SK-N-SH (cell line): ENCODE measurements around the gene RRAD. TPM values are rescaled to one million over a fixed set of nuclear protein-coding genes. Genes with fewer than 3 reads are reported as not detected.

Experiments
- CTCF ChIA-PET: fragments of 300-600, 350-600 bp; formaldehyde crosslinking; extraction: SDS; loops from one replicate; lab custom pipeline; 2021; lab: Yijun Ruan, JAX
- POLR2A ChIA-PET: fragments of 350-600 bp; sonication (Branson Sonifier 250); formaldehyde crosslinking; extraction: SDS; loops from one replicate; lab custom pipeline; 2020; ENCODE audit warnings: antibody characterized with exemption, inconsistent platforms; lab: Yijun Ruan, JAX
- DNase-seq: peaks from one replicate; pipeline ENCODE4 v3.0.0; 2012
- H2AFZ ChIP-seq: fragments of 200-600 bp; sonication (generic); 2 replicates; pipeline ENCODE4 v1.8.1; 2016; ENCODE audit warnings: antibody characterized with exemption, mild to moderate bottlenecking, low read depth
- H3F3A ChIP-seq: fragments of 200-600 bp; sonication (generic); replicated peaks from 2 replicates; pipeline ENCODE3; 2016; ENCODE audit warnings: antibody characterized with exemption, mild to moderate bottlenecking; ENCODE audit not compliant: insufficient read depth
- H3K27ac ChIP-seq, 2 experiments: fragments of 200-500 bp in 1 of 2; fragments of 200-600 bp in 1 of 2; sonication (Bioruptor generic) in 1 of 2; sonication (generic), shearing (Covaris generic) in 1 of 2; 2 replicates each; pipeline versions ENCODE4 v1.5.1 to v1.6.1; 2014 to 2016; ENCODE audit warnings: low read depth in 2 of 2, inconsistent platforms in 1 of 2, low read length in 1 of 2, mild to moderate bottlenecking in 1 of 2, mixed read lengths in 1 of 2
- H3K27me3 ChIP-seq: fragments of 200-600 bp; sonication (generic), shearing (Covaris generic); 2 replicates; pipeline ENCODE4 v1.6.1; 2016; ENCODE audit warnings: mixed run types; ENCODE audit not compliant: insufficient read depth
- H3K36me3 ChIP-seq, 2 experiments: fragments of 200-500 bp in 1 of 2; fragments of 200-600 bp in 1 of 2; sonication (Bioruptor generic) in 1 of 2; sonication (generic) in 1 of 2; replicated peaks in 1 of 2; 2 replicates each; pipeline versions ENCODE3 to v1.5.1; 2014 to 2016; ENCODE audit warnings: low read length in 1 of 2, mild to moderate bottlenecking in 1 of 2; ENCODE audit not compliant: insufficient read depth in 2 of 2, control insufficient read depth in 1 of 2
- H3K4me1 ChIP-seq, 2 experiments: fragments of 200-500 bp in 1 of 2; fragments of 200-600 bp in 1 of 2; sonication (Bioruptor generic) in 1 of 2; sonication (generic), shearing (Covaris generic) in 1 of 2; 2 replicates each; pipeline versions ENCODE4 v1.5.1 to v1.6.1; 2014 to 2016; ENCODE audit warnings: low read depth in 1 of 2, low read length in 1 of 2, mixed run types in 1 of 2; ENCODE audit not compliant: insufficient read depth in 2 of 2, control insufficient read depth in 1 of 2
- H3K4me2 ChIP-seq: fragments of 200-600 bp; sonication (generic), shearing (Covaris generic); 2 replicates; pipeline ENCODE4 v1.6.1; 2017; ENCODE audit warnings: mixed run types
- H3K4me3 ChIP-seq, 2 experiments: fragments of 200-500 bp in 1 of 2; fragments of 200-600 bp in 1 of 2; sonication (Bioruptor generic) in 1 of 2; sonication (generic), shearing (Covaris generic) in 1 of 2; 2 replicates each; pipeline versions ENCODE4 v1.5.1 to v1.8.1; 2014 to 2016; ENCODE audit warnings: low read depth in 2 of 2, inconsistent platforms in 1 of 2, low read length in 1 of 2, mild to moderate bottlenecking in 1 of 2, mixed read lengths in 1 of 2, moderate library complexity in 1 of 2
- H3K79me2 ChIP-seq: fragments of 200-600 bp; sonication (generic); 2 replicates; pipeline ENCODE4 v1.8.1; 2017; ENCODE audit warnings: mild to moderate bottlenecking; ENCODE audit not compliant: insufficient read depth
- H3K9ac ChIP-seq: fragments of 200-600 bp; sonication (generic); 2 replicates; pipeline ENCODE4 v1.6.1; 2017; ENCODE audit warnings: mixed run types
- H3K9me2 ChIP-seq: fragments of 200-600 bp; sonication (generic); 2 replicates; pipeline ENCODE4 v1.6.1; 2017; ENCODE audit warnings: mixed run types
- H3K9me3 ChIP-seq: fragments of 200-600 bp; sonication (generic); 2 replicates; pipeline ENCODE4 v1.6.1; 2017; ENCODE audit warnings: mixed run types, mild to moderate bottlenecking, moderate library complexity
- H4K20me1 ChIP-seq: fragments of 200-600 bp; sonication (generic); 2 replicates; pipeline ENCODE4 v1.6.1; 2017; ENCODE audit warnings: mild to moderate bottlenecking, mixed run types; ENCODE audit not compliant: insufficient read depth
- CHD2 ChIP-seq: fragments of 150-350 bp; IDR thresholded peaks from 2 replicates; pipeline ENCODE4 v1.6.1; 2018; ENCODE audit warnings: low read length; ENCODE audit not compliant: partially characterized antibody
- ELF1 ChIP-seq: IDR thresholded peaks from 2 replicates; pipeline ENCODE4 v1.4.0; 2012
- EP300 ChIP-seq, 2 experiments: IDR thresholded peaks; 2 replicates each; pipeline versions ENCODE4 v1.4.0 to v1.6.1; 2012; ENCODE audit warnings: borderline replicate concordance in 1 of 2, low read depth in 1 of 2, low read length in 1 of 2
- GATA2 ChIP-seq: sonication (generic); formaldehyde crosslinking; IDR thresholded peaks from 2 replicates; pipeline ENCODE4 v1.5.0; 2020; ENCODE audit warnings: mild to moderate bottlenecking, missing genetic modification reagents
- NFIC ChIP-seq: IDR thresholded peaks from 2 replicates; pipeline ENCODE4 v1.4.0; 2012; ENCODE audit warnings: borderline replicate concordance
- RCOR1 ChIP-seq: fragments of 150-350 bp; IDR thresholded peaks from 2 replicates; pipeline ENCODE4 v1.6.1; 2017; ENCODE audit warnings: antibody characterized with exemption, low read length
- RXRA ChIP-seq: IDR thresholded peaks from 2 replicates; pipeline ENCODE4 v1.4.0; 2012; ENCODE audit warnings: low read depth, mild to moderate bottlenecking, borderline replicate concordance
- SIN3A ChIP-seq: IDR thresholded peaks from 2 replicates; pipeline ENCODE4 v1.6.1; 2012; ENCODE audit warnings: low read depth, mild to moderate bottlenecking, low read length, moderate library complexity, borderline replicate concordance
- SMC3 ChIP-seq: IDR thresholded peaks from 2 replicates; pipeline ENCODE4 v1.6.1; 2012; ENCODE audit warnings: low read depth, low read length, improper control_type of control experiment
- TCF12 ChIP-seq: IDR thresholded peaks from 2 replicates; pipeline ENCODE4 v1.4.0; 2012
- TEAD4 ChIP-seq: IDR thresholded peaks from 2 replicates; pipeline ENCODE4 v1.4.0; 2012; ENCODE audit warnings: mild to moderate bottlenecking, borderline replicate concordance; ENCODE audit not compliant: insufficient read depth
- WGBS: methylation state at CpG from one replicate; pipeline ENCODE4 v1.1.6; 2017; ENCODE audit warnings: low lambda C conversion rate; 5-methylcytosine and 5-hydroxymethylcytosine counted together
- polyA plus RNA-seq, 3 experiments: library from polyadenylated mRNA; depleted of rRNA; stranded (reverse); fragments of >200 nt; gene quantifications; 2 replicates each; pipeline ENCODE4 v1.2.3, GENCODE V29; 2012
- TF ChIP-seq, protein P1 (sequence below): fragments of 150-350 bp; IDR thresholded peaks from 2 replicates; pipeline ENCODE4 v1.6.1; 2017; ENCODE audit warnings: antibody characterized with exemption, low read length, low read depth, borderline replicate concordance
- TF ChIP-seq, protein P2 (sequence below): IDR thresholded peaks from 2 replicates; pipeline ENCODE4 v1.6.1; 2012; ENCODE audit warnings: mild to moderate bottlenecking, low read depth, low read length, moderate library complexity
- TF ChIP-seq, protein P3 (sequence below): IDR thresholded peaks from 2 replicates; pipeline ENCODE4; 2012

RRAD gene
- polyA plus RNA-seq, 1 of the 3 experiments (the other 2 are of a cell fraction) = 9.3 TPM

DNA sequence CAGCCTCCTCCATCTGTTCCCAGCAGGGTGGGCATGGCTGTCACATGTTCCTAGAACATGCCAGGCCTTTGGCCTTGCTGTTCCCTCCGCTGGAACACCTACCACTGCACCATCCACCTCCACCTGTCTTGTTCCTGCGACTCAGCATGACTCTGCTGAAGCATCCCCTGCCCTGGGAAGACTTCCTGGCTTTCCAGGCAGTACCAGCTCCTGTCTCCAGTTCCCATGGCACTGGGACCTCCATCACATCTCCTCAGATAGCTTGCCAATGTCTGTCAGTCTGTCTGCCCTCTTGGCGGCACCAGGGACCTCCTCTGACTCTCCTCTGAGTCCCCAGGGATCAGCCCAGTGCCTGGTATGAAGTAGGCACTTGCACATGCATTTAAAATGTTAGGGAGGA is 29.3 kb downstream of the RRAD start (continued):
- TF ChIP-seq SIN3A (no peak), ELF1 (no peak), TCF12 (no peak), RXRA (no peak), GATA2 (CRISPR knock-in tag) (no peak), NFIC (no peak)
- TF ChIP-seq, protein P1, sequence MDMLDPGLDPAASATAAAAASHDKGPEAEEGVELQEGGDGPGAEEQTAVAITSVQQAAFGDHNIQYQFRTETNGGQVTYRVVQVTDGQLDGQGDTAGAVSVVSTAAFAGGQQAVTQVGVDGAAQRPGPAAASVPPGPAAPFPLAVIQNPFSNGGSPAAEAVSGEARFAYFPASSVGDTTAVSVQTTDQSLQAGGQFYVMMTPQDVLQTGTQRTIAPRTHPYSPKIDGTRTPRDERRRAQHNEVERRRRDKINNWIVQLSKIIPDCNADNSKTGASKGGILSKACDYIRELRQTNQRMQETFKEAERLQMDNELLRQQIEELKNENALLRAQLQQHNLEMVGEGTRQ = no peak
- TF ChIP-seq, protein P2, sequence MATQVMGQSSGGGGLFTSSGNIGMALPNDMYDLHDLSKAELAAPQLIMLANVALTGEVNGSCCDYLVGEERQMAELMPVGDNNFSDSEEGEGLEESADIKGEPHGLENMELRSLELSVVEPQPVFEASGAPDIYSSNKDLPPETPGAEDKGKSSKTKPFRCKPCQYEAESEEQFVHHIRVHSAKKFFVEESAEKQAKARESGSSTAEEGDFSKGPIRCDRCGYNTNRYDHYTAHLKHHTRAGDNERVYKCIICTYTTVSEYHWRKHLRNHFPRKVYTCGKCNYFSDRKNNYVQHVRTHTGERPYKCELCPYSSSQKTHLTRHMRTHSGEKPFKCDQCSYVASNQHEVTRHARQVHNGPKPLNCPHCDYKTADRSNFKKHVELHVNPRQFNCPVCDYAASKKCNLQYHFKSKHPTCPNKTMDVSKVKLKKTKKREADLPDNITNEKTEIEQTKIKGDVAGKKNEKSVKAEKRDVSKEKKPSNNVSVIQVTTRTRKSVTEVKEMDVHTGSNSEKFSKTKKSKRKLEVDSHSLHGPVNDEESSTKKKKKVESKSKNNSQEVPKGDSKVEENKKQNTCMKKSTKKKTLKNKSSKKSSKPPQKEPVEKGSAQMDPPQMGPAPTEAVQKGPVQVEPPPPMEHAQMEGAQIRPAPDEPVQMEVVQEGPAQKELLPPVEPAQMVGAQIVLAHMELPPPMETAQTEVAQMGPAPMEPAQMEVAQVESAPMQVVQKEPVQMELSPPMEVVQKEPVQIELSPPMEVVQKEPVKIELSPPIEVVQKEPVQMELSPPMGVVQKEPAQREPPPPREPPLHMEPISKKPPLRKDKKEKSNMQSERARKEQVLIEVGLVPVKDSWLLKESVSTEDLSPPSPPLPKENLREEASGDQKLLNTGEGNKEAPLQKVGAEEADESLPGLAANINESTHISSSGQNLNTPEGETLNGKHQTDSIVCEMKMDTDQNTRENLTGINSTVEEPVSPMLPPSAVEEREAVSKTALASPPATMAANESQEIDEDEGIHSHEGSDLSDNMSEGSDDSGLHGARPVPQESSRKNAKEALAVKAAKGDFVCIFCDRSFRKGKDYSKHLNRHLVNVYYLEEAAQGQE = no peak

DNA sequence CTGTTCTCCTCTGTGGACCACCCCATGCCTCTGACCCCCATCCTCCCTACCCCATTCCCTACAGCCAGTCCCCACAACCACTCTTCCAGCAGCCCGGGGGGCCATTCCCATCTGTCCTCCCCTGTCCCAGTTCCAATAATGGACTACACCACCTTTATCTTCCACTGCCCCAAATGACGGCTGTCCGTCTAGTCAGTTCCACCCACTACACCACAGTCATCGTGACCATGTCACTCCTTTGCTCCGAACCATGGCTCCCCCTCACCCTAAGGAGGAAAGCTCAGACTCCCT is 29.7 kb downstream of the RRAD start:
- ChIA-PET POLR2A (interaction anchor here (1.0 to 1.2 kb wide), 2 partner anchors 15 to 33 kb away, joined by 4 to 6 read pairs; partner anchors contain the start of gene PDP2), CTCF (interaction anchor here (0.6 to 8.5 kb wide), 47 partner anchors 10 to 304 kb away, joined by 3 to 174 read pairs (median 6); partner anchors contain the start of genes CDH16, CES3, CIAO2B and FBXL8)
- no peaks in the 10 kb centered on the region for H3K79me2 ChIP-seq
- peaks cover 3% of the 10 kb centered on the region for H3F3A ChIP-seq
- H3K4me3 ChIP-seq = no peak overlapping the region
- no peaks in the 10 kb centered on the region for H3K9me3 ChIP-seq
- WGBS = 87% methylated on average over 5 of the region's 5 CpGs
- H3K9me2 ChIP-seq = no peaks in the 10 kb centered on the region
- H3K27ac ChIP-seq = no peak overlapping the region
- peaks cover 14 to 16% of the 10 kb centered on the region in 2 experiments for H3K4me1 ChIP-seq
- no peaks in the 10 kb centered on the region for H3K27me3 ChIP-seq
- H3K4me2 ChIP-seq = no peak overlapping the region
- TF ChIP-seq RCOR1 (no peak), NFIC (no peak), EP300 (IDR thresholded peaks at IDR 0.05; ENCODE audit: borderline replicate concordance in 1 of 2, low read depth in 1 of 2, low read length in 1 of 2) (no peak), SMC3 (no peak), CHD2 (no peak), TEAD4 (no peak), GATA2 (CRISPR knock-in tag) (no peak)
- TF ChIP-seq, protein P3, sequence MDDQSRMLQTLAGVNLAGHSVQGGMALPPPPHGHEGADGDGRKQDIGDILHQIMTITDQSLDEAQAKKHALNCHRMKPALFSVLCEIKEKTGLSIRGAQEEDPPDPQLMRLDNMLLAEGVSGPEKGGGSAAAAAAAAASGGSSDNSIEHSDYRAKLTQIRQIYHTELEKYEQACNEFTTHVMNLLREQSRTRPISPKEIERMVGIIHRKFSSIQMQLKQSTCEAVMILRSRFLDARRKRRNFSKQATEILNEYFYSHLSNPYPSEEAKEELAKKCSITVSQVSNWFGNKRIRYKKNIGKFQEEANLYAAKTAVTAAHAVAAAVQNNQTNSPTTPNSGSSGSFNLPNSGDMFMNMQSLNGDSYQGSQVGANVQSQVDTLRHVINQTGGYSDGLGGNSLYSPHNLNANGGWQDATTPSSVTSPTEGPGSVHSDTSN = no peak
- no peak for DNase-seq
- H3K9ac ChIP-seq = no peak overlapping the region
- no peaks in the 10 kb centered on the region for H3K36me3 ChIP-seq
- H4K20me1 ChIP-seq = no peaks in the 10 kb centered on the region
- no peak overlapping the region for H2AFZ ChIP-seq
